Measurements from ENCODE around the gene RNF220.

DNA sequence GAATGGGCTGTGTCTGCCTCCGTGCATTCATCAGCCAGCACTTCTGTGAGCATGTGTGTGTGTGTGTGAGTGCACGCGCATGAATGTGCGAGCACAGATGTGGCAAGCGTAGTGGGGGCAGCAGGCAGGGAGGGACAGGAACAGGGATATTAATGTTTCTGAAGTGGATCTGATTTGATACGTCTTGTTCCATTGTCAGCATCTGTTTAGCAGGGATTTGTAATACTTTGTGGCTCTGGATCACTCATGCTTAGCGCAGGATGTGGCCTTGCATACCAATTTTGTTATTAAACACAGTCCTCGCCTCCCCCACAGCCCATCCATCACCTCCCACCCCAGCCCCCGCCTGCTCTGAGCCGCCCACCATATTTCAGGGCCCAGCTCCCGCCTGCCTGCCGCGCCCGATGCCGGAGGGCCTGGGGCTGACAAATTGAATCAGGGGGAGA, 216.8 kb downstream of the RNF220 start:
- TF ChIP-seq, protein P1, sequence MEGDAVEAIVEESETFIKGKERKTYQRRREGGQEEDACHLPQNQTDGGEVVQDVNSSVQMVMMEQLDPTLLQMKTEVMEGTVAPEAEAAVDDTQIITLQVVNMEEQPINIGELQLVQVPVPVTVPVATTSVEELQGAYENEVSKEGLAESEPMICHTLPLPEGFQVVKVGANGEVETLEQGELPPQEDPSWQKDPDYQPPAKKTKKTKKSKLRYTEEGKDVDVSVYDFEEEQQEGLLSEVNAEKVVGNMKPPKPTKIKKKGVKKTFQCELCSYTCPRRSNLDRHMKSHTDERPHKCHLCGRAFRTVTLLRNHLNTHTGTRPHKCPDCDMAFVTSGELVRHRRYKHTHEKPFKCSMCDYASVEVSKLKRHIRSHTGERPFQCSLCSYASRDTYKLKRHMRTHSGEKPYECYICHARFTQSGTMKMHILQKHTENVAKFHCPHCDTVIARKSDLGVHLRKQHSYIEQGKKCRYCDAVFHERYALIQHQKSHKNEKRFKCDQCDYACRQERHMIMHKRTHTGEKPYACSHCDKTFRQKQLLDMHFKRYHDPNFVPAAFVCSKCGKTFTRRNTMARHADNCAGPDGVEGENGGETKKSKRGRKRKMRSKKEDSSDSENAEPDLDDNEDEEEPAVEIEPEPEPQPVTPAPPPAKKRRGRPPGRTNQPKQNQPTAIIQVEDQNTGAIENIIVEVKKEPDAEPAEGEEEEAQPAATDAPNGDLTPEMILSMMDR (conservative IDR thresholded peaks at IDR 0.05; ENCODE audit: low read depth, low read length): no peak
- TF ChIP-seq POLR2A (IDR thresholded peaks at IDR 0.05; ENCODE audit: low read depth, low read length) (no peak), MXI1 (IDR thresholded peaks at IDR 0.05; ENCODE audit: borderline replicate concordance, low read depth, low read length) (no peak), RCOR1 (IDR thresholded peaks at IDR 0.05; ENCODE audit: insufficient replicate concordance, low read length) (no peak), MAFK (IDR thresholded peaks at IDR 0.05; ENCODE audit: low read depth, low read length) (no peak)
